A549 treated with DMSO at 1 μM for 4 hours (cell line): ENCODE measurements around the gene GOLGA6L1. TPM values are rescaled to one million over a fixed set of nuclear protein-coding genes. Genes with fewer than 3 reads are reported as not detected.

ENCODE experiments used
- total RNA-seq: library from RNA; stranded (reverse); fragments of 200-300 nt; extraction: Qiagen RNA extraction; gene quantifications from 5 replicates; pipeline ENCODE4 v1.2.3, GENCODE V29; 2022; ENCODE audit warnings: low read depth

Gene GOLGA6L1
- total RNA-seq = not detected in 5 replicates

GRCh38 chr15:23136722-23137121 lies at the start of gene GOLGA6L1:
TSS of gene GOLGA6L1 (minus strand) at chr15:23136822. CDS start at chr15:23136731, 91 bp downstream.

Other genes with a start within 250 kb of the GOLGA6L1 start
- 72.9 to 90.1 TPM (median 82.9 TPM) in 5 replicates for gene CYFIP1, start 156.5 kb downstream of the GOLGA6L1 start, total RNA-seq
- gene TUBGCP5, start 97.3 kb downstream of the GOLGA6L1 start, total RNA-seq = 22.7 to 29.4 TPM (median 27.1 TPM) in 5 replicates
- gene GOLGA6L26, start 197.4 kb upstream of the GOLGA6L1 start, total RNA-seq = not detected in 5 replicates
- 0.07 to 0.18 TPM (median 0.17 TPM) in 5 replicates for gene GOLGA8S, start 217.9 kb upstream of the GOLGA6L1 start, total RNA-seq